ENCODE results near the gene TDO2.

DNA sequence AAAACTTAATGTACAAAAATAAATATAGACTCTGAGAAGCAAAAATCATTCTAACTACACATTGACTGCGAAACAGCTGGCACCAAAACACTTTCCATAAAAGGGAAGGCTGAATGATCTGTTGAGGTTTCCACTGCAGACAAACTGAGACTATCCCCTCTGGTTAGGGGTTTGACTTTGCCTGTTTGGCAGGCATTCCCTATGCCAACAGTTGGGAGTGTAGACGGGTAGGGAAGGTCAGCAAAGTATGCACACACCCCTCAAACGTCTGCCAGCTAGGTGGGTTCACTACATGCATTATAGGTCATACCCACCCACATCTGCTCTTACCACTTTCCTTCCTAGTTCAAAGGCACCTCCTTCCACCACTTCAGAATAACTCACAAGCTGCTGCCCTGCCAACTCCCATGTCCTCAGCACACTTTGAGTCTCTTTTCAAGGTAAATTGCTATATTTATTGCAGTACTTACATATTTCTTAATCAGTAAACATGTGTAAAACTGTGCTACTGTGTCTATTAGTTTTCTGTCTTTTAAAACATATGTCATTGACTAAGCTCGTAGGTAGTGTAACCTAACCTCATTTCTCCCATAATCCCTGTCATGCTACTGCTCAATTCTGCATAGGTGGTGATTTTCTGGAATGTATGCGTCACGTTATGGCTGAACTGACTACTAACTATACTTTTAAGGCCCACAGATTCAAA, 37.7 kb downstream of the TDO2 start:
- no peak for TF ChIP-seq POLR2AphosphoS5 (IDR thresholded peaks at IDR 0.05)
- TF ChIP-seq POLR2A (IDR thresholded peaks at IDR 0.05), result no peak

Data from upper lobe of left lung (tissue), 4 donors.